ENCODE measurements around the gene TRDN. TPM values are rescaled to one million over a fixed set of nuclear protein-coding genes. Genes with fewer than 3 reads are reported as not detected.

Gene TRDN
- total RNA-seq, 1 experiment from 2014 or later: 39.8 TPM

DNA sequence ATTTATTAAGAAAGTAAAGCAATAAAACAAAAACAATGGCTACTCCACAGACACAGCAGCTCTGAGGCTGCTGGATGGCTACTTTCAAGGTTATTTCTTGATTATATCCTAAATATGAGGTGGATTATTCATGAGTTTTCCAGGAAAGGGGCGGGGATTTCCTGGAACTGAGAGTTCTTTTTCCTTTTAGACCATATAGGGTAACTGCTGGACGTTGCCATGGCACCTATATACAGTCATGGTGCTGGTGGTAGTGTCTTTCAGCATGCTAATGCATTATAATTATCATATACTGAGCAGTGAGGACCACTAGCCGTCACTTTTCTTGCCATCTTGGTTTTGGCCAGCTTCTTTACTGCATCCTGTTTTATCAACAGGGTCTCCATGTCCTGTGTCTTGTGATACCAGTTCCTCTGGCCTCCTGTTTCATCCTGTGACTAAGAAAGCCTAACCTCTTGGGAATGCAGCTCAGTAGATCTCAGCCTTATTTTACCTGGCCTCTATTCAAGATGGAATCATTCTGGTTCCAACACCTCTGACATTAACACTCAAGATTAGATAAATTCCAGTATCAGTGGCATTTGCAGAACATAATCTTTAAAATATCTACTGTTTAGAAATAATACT is 32.3 kb upstream of the TRDN start:
- H3K27me3 Mint-ChIP-seq (ENCODE audit: low read depth): peaks cover 2% of the 10 kb centered on the region
- ChIA-PET CTCF (no interaction called here), POLR2A (no interaction called here)
- ATAC-seq: no peak
- no peak overlapping the region for H3K27ac Mint-ChIP-seq
- no peak for DNase-seq (ENCODE audit: low spot score)
- H3K4me3 Mint-ChIP-seq: no peak overlapping the region
- peaks cover 7% of the 10 kb centered on the region for H3K36me3 Mint-ChIP-seq
- H3K9me3 Mint-ChIP-seq: peaks cover 12% of the 10 kb centered on the region
- TF ChIP-seq ZNF423 (CRISPR knock-in tag; IDR thresholded peaks at IDR 0.05): no peak
- TF ChIP-seq ZNF232 (CRISPR knock-in tag; IDR thresholded peaks at IDR 0.05): no peak
- H3K4me1 Mint-ChIP-seq: peaks cover 29% of the 10 kb centered on the region

DNA sequence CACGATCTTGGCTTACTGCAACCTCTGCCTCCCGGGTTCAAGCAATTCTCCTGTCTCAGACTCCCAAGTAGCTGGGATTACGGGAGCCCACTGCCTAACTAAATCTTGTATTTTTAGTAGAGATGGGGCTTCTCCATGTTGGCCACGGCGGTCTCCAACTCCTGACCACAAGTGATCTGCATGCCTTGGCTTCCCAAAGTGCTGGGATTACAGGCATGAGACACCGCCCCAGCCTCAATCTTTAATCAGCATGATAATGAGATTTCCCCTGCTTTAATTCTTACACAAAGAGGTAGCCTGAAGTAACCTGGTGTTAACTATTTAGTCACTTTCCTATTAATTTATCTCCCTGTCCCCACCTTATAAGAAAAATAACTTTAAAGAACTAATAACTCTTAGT is 31.3 kb upstream of the TRDN start:
- TF ChIP-seq, protein P1, sequence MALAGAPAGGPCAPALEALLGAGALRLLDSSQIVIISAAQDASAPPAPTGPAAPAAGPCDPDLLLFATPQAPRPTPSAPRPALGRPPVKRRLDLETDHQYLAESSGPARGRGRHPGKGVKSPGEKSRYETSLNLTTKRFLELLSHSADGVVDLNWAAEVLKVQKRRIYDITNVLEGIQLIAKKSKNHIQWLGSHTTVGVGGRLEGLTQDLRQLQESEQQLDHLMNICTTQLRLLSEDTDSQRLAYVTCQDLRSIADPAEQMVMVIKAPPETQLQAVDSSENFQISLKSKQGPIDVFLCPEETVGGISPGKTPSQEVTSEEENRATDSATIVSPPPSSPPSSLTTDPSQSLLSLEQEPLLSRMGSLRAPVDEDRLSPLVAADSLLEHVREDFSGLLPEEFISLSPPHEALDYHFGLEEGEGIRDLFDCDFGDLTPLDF (CRISPR knock-in tag; IDR thresholded peaks at IDR 0.05): no peak
- TF ChIP-seq HMGA2 (CRISPR knock-in tag; IDR thresholded peaks at IDR 0.05) (no peak), ZNF416 (CRISPR knock-in tag; IDR thresholded peaks at IDR 0.05) (no peak), ESRRA (CRISPR knock-in tag; IDR thresholded peaks at IDR 0.05; ENCODE audit: borderline replicate concordance) (no peak), ELF4 (CRISPR knock-in tag; IDR thresholded peaks at IDR 0.05; ENCODE audit: low read depth) (no peak), NR3C1 (CRISPR knock-in tag; conservative IDR thresholded peaks at IDR 0.05; ENCODE audit: low read depth) (no peak), KAT7 (CRISPR knock-in tag; IDR thresholded peaks at IDR 0.05; ENCODE audit: borderline replicate concordance) (no peak), ATF1 (CRISPR knock-in tag; IDR thresholded peaks at IDR 0.05) (no peak), NFYB (CRISPR knock-in tag; conservative IDR thresholded peaks at IDR 0.05; ENCODE audit: low read depth) (no peak), JAZF1 (CRISPR knock-in tag; IDR thresholded peaks at IDR 0.05) (no peak), FOXJ3 (CRISPR knock-in tag; IDR thresholded peaks at IDR 0.05; ENCODE audit: borderline replicate concordance) (no peak), RELA (CRISPR knock-in tag; IDR thresholded peaks at IDR 0.05; ENCODE audit: borderline replicate concordance) (no peak)
- TF ChIP-seq, protein P2, sequence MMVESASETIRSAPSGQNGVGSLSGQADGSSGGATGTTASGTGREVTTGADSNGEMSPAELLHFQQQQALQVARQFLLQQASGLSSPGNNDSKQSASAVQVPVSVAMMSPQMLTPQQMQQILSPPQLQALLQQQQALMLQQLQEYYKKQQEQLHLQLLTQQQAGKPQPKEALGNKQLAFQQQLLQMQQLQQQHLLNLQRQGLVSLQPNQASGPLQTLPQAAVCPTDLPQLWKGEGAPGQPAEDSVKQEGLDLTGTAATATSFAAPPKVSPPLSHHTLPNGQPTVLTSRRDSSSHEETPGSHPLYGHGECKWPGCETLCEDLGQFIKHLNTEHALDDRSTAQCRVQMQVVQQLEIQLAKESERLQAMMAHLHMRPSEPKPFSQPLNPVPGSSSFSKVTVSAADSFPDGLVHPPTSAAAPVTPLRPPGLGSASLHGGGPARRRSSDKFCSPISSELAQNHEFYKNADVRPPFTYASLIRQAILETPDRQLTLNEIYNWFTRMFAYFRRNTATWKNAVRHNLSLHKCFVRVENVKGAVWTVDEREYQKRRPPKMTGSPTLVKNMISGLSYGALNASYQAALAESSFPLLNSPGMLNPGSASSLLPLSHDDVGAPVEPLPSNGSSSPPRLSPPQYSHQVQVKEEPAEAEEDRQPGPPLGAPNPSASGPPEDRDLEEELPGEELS (CRISPR knock-in tag; IDR thresholded peaks at IDR 0.05): no peak
- TF ChIP-seq, protein P3, sequence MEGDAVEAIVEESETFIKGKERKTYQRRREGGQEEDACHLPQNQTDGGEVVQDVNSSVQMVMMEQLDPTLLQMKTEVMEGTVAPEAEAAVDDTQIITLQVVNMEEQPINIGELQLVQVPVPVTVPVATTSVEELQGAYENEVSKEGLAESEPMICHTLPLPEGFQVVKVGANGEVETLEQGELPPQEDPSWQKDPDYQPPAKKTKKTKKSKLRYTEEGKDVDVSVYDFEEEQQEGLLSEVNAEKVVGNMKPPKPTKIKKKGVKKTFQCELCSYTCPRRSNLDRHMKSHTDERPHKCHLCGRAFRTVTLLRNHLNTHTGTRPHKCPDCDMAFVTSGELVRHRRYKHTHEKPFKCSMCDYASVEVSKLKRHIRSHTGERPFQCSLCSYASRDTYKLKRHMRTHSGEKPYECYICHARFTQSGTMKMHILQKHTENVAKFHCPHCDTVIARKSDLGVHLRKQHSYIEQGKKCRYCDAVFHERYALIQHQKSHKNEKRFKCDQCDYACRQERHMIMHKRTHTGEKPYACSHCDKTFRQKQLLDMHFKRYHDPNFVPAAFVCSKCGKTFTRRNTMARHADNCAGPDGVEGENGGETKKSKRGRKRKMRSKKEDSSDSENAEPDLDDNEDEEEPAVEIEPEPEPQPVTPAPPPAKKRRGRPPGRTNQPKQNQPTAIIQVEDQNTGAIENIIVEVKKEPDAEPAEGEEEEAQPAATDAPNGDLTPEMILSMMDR (IDR thresholded peaks at IDR 0.05): no peak
- TF ChIP-seq, protein P4, sequence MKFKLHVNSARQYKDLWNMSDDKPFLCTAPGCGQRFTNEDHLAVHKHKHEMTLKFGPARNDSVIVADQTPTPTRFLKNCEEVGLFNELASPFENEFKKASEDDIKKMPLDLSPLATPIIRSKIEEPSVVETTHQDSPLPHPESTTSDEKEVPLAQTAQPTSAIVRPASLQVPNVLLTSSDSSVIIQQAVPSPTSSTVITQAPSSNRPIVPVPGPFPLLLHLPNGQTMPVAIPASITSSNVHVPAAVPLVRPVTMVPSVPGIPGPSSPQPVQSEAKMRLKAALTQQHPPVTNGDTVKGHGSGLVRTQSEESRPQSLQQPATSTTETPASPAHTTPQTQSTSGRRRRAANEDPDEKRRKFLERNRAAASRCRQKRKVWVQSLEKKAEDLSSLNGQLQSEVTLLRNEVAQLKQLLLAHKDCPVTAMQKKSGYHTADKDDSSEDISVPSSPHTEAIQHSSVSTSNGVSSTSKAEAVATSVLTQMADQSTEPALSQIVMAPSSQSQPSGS (CRISPR knock-in tag; IDR thresholded peaks at IDR 0.05; ENCODE audit: borderline replicate concordance, low read depth): no peak
- TF ChIP-seq, protein P5, sequence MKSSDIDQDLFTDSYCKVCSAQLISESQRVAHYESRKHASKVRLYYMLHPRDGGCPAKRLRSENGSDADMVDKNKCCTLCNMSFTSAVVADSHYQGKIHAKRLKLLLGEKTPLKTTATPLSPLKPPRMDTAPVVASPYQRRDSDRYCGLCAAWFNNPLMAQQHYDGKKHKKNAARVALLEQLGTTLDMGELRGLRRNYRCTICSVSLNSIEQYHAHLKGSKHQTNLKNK (CRISPR knock-in tag; IDR thresholded peaks at IDR 0.05): no peak
- TF ChIP-seq, protein P6, sequence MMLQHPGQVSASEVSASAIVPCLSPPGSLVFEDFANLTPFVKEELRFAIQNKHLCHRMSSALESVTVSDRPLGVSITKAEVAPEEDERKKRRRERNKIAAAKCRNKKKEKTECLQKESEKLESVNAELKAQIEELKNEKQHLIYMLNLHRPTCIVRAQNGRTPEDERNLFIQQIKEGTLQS (CRISPR knock-in tag; conservative IDR thresholded peaks at IDR 0.05): no peak

More for the DNA sequence above, 31.3 kb upstream of the TRDN start:
- ATAC-seq (peak; percentile 87), DNase-seq (ENCODE audit: low spot score) (no peak)
- POLR2A ChIA-PET: no interaction called here
- CTCF ChIA-PET: no interaction called here
- Mint-ChIP-seq H3K27me3 (ENCODE audit: low read depth) (peaks cover 2% of the 10 kb centered on the region; the same call in 1 of the 2 replicates), H3K27ac (no peak overlapping the region), H3K4me3 (no peak overlapping the region), H3K4me1 (peaks cover 32% of the 10 kb centered on the region), H3K9me3 (peaks cover 5% of the 10 kb centered on the region; the same call in 1 of the 2 replicates), H3K36me3 (no peaks in the 10 kb centered on the region)
